Stimulated activated CD8-positive, alpha-beta memory T cell treated with anti-CD3 and anti-CD28 coated beads, Interleukin-12 subunit alpha, Interleukin-12 subunit beta, amount 100 ng/mL, for 24 hours (primary cell): Measurements from ENCODE around the gene PLXNA3.
A peak's percentile ranks its signal among the peaks of the same experiment; 100 is the strongest.
"Not testable (repeated sequence)": the region's sequence is repeated elsewhere in the genome, so short reads cannot be mapped to it uniquely, and the experiment has no call there.

Source experiments
- DNase-seq: peaks from one replicate; pipeline ENCODE4 v3.0.0-alpha.2; 2020; ENCODE audit errors: extremely low read depth

The PLXNA3 gene

DNA sequence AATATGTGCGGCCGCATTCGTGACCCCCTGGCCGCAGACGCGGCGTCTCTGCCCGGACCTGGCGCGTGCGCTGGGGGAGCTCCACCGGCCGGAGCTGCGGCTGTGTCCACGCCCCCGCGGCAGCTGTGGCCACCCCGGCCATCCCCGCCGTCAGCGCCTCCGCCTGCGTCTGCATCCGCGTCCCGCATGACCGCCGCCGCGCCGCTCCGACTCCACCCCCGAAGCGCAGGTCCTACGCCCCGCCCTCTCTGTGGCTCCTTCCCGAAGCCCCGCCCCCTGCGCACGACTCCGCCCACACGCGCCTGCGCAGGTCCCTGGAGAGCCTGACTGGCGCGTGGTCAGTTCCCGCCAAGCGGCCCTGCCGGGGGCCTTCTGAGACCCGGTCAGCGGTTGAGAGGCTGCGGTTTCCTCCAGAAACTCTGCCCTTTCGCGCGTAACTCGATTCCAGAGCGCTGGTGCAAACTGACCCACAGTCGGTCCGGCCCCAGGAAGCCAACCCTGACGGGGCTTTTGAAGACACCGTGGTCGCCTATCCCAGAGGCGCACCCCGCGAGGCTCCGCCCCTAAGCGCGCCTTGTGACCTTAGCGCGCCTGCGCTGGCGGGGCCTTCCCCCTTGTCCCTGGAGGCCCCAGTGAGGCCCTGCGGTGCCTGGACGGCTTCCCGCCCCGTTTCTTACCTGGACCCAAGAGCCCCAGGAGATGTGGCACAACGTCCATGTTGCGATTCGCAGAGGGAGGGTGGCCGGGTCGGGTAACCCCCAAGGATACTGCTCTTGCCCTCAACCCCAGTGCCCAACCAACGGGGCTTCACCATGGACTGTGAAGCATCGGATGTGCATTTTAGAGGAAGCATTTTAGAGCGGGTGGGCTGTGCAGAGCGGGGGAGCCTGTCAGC lies 20.9 kb downstream of the PLXNA3 start, which contains the start of gene LAGE3:
Gene LAGE3, minus strand, starts transcription at position 554 of the 895 bp plus-strand sequence. Its CDS starts 366 bp downstream, at position 188.
- DNase-seq: peak; percentile 73

DNA sequence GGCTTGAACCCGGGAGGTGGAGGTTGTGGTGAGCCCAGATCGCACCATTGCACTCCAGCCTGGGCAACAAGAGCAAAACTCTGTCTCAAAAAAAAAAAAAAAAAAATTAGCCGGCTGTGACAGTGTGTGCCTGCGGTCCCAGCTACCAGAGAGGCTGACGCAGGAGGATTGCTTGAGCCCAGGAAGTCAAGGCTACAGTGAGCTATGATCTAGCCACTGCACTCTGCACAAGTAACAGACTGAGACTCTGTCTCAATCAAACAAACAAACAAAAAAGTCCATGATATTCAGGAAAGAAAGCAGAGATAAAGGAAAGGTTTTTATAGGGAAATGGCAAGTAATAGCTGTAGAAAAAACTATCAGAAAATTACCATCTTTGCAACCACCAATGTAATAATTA lies 23.1 kb downstream of the PLXNA3 start:
- no peak for DNase-seq

DNA sequence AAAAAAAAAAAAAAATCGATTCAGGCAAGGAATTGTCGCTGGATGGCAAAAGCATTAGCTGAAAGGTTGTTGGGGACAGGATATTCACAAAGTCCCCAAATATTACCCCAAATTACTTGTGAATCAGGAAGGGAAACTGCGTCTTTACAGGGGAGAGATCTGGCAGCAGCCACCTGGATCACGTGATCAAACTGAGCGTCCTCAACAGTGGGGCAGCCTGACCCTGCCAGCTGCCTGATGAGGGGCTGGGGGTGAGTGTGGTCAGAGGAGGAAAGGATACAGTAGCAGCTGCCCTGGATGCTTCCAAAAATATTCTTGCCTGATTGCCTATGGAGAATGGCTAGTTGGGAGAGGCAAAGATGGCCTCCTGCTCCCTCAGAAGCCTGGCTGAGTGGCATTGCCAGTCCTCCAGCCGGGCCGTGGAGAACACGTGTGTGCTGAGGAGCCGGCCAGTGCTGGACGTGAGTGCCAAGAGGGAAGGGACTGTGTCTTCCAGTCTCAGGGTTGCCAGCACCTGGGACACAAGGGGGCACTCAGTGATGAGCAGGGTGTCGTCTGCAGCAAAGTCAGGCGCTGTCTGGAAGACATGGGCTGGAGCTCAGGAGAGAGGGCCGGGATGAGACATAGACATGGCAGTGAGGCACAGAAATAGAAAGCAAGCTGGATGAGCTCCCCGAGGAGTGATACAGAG lies 24.0 kb downstream of the PLXNA3 start:
- DNase-seq: no peak

DNA sequence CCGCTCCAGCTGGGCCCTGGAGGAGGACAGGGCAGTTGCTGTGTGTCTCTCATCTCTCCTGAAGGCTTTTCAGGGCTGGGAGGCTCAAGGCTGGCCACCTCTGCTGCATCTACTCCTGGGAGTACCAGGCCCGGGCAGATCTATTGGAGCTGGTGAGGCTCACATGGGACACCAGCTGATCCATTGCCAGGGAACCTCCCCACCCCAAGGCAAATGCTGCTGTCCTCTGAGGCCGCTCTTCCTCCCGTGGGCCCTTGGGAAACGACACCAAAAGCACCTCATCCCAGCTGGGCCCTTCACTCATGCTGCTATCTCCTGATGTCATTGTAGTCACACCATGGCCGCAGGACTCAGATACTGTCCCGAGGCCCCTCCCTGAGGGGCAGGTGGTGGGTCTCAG lies 24.7 kb downstream of the PLXNA3 start:
- no peak for DNase-seq

DNA sequence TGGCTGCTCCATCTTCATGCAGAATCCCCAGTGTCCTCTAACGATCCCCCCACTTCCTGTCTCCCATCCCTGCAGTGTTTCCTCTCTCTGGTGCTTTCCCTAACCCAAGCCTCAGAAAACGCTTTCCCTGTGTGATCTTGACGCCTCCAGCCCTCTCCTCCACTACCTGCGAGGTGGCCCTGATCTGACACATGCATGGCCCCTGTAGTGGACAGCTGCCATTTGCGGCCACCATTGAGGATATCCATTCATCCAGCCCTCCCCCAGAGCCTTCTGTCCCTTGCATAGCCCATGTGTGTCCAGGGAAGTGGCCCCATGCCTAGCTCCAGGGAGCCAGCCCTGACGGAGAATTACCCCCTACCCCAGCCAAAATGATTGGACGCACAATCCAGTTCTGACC lies 25.2 kb downstream of the PLXNA3 start:
- no peak for DNase-seq

DNA sequence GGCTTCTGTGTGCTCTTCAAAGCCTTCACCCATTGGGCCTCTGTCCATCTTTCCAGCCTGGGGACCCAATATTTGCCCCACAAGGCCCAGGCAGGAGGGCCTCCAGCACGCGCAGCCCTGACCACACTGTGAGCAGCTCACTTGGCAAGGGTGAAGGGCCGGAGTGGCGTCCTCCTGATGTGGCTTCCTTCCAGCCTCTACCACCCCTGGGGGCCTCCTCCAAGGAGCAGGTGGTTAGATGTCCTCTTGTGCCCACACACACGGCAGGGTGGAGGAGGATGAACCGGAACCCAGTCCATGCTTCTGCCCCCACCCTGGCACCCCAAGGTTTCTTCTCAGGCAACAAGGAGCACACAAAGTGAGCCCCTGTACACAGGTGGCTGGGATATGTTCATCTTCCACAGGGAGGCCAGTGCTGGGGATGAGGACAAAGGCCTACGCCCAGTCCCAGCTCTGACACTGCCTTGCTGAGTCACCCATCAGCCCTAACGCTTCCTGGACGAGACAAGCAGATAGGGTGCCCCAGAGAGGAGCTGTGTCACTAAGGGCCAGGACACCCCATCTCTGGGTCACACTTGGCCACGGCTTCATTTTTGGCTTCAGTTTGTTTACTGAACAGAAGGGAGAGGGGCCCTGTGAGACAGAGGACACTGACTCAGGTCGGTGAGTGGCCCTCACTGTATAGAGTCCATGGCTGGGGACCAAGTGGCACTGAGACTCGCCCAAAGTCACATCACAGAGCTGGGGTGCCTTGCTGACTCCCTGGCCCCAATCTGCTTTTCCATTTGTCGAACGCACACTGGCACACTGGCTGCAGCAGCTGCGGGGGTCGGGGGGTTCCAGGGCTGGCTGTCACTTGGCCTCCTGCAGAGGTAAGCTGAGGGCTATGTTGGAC lies 26.4 kb downstream of the PLXNA3 start:
- no peak for DNase-seq

DNA sequence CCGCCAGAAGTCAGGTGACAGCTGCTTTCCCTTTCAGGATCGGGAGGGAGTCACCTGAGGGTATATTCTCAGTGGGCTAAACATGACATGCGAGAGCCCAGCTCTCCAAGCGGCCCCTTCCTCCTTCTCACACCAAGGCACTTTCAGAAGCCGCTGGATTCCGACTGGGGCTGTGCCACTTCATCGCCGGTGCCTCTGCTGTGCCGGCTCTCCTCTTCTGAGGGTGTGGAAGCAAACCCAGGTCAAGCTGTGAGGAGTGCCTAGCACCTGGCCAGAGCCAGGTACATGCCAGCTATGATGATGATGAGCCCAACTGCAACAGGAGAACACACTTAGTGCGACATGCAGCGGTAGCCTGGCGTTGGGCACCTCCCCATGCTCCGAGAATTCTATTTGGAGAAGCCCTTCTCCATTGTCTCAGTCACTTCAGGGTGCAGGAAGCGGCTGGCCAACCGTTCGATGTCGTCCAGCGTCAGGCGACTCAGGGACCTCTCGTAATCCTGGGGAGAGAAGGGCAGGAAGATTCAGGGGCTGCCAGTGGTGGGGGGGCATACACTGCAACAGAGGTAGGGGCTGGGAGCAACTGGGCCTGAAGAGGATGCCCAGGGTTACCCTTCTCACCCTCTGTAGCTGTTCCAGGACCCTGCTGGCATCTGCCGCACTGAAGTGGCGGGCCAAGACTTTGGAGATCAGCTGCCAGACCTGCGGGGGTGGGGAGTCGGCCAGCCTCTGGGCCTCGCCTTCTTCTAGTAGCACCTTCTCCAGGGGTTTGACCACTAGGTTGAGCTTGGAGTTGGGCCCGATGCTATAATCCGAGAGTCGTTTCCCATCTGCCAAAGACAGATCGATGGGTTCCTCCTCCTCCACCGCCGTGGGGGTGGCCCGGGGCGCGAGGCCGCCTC lies 27.3 kb downstream of the PLXNA3 start:
- no peak for DNase-seq

DNA sequence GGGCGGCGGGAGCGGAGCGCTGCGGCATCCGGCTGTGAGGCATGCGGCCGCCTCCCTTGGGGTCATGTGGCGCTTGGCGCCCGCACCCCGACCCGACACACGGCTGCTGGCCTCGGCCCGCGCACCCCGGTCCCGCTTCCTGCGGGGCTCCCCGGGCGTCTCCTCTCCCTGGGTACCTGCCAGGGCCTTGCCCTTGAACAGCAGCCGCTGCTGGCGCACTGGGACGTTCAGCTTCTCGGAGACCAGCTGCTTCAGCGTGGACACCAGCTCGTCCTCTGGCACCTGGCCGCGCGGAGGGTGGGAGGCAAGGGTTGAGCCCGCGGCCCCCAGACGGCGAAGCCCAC lies 27.9 kb downstream of the PLXNA3 start:
- DNase-seq: no peak

DNA sequence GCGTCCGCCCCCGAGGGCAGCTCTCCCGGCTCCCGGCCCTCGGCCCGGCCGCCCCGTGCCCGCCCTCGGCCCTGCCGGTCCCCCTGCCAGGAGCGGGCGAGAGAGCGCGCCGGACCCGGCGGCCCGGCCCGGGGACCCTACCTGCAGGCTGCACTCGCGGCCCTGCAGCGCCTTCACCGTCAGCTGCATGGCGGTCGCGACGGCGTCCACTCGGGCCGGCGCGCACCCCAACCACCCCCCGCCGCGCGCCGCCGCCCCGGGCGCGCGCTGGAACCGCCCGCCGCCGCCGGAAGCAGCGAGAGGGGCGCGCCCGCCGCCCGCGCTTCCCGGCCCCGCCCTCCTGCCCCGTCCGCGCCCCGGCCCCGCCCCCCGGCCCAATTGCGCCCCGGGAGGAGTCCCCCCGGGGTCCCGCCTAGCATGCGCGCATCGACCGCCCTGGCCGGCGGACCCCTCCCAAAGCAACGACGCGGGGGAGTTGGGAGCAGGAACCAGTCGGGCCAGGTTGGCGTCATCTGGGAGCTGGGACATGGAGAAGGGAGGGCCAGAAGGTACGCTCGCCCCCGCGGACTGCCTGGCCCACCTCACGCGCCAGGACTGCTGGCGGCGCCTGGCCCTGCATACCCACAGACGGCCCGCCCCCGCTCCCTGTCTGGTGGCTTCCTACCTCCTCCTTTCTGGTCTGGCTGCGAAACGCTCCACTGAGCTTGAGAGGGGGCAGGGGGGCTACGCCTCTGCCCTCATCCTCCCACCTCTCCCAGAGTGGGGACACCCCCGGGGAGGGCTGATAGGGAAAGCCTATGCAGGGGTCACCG lies 28.5 kb downstream of the PLXNA3 start, which contains the start of gene UBL4A:
Gene UBL4A, minus strand, starts transcription at position 220 of the 812 bp plus-strand sequence. Its CDS starts 31 bp downstream, at position 189.
- no peak for DNase-seq

DNA sequence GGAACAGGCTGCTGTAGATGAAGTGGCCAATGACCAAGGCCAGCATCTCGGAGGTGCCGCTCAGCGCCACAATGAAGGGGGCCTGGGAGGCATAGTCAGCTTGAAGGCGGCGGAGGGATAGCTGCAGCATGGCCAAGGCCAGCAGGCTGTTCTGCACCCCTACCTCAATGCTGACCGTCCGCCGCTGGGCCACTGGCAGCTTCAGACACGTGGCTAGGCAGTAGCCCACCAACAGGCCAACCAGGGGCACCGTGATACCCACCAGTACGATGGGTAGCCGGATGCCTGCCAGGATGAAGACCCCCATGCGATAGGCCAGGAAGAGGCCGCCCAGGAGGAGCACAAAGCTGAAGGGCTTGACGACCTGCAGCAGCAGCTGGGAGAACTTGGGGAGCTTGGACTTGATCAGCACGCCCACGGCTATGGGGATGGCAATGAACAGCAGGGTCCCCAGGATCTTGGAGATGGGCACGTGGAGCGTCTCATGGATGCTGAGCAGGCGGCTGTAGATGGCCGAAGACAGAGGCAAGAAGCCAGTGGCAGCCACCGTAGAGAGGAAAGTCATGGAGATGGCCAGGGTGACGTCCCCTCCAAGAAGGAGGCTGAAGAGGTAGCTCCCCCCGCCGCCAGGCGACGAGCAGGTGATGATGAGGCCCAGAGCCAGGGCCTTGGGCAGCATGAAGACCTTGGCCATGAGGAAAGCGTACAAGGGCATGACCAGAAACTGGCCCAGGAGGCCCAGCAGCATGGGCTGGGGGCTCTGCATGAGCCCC lies 29.6 kb downstream of the PLXNA3 start:
- DNase-seq: no peak

DNA sequence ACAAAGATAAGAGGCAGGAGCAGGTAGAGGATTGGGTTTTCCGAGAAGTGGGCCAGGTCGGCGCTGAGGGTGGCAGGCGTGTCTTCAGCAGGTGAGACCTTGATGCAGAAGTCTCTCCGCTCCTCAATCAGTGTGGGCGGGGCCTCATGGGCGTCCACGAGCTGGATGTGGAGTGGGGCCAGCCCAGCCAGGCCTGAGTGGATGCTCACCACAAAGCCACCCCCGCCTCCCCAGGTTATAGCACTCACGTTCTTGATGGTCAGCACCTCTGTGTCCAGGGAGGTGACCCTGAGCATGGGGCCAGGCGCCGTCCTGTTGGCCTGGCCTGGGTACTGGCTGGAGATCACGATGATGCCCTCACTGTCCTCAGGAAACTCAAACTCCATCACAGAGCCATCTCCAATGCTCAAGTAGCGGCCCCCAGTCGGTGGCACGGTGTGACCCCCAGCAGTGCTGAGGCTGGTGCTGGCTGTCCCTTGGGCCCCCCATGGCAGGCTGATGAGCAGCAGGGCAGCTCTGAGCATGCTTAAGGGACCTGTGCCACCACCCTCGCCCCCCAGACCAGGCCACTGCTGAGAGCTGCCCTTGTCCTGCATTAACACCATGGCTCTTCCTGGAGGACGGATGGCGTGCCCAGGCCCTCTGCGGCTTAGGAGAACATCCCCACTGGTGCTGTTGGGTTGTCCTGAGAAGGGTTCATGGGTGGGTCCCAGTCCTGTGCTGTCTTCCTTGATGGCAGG lies 30.4 kb downstream of the PLXNA3 start:
- no peak for DNase-seq

DNA sequence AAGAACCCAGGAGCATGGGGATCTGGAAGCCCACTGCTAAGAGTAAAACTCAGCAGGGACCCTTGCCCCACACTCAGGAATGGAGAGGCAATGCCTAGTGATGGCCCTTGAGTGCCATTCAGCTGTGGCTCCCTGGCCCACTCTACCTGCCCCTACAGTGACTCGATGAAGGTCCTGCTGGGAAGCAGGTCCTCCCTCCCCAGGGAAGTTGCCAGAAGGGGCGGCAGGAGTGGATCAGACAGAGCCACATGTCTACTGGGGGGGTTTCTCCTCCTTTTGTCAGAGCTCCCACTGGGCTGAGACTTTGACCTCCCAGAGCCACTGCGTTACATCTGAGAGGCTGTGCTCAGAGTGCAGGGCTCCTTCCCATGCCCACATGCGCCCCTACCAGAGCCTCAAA lies 31.1 kb downstream of the PLXNA3 start:
- DNase-seq: no peak

DNA sequence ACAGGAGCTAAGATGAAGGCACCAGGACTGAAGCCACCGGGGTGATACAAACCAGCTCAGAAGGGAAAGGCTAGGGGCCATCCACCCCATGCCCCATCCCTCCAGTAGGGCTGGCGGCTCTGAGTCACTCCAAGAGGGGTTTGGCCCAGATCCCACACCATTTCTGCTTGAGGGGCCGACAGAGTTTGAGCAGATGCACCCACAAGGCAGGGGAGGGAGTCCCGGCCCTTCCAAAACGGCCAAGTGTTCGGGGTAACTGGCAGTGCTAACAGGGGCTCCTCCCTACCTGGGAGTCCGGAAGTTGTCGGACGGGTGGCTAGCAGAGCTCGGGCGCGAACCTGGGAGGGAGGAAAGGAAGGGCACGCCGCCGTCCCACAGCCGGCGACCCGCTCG lies 31.9 kb downstream of the PLXNA3 start:
- no peak for DNase-seq

DNA sequence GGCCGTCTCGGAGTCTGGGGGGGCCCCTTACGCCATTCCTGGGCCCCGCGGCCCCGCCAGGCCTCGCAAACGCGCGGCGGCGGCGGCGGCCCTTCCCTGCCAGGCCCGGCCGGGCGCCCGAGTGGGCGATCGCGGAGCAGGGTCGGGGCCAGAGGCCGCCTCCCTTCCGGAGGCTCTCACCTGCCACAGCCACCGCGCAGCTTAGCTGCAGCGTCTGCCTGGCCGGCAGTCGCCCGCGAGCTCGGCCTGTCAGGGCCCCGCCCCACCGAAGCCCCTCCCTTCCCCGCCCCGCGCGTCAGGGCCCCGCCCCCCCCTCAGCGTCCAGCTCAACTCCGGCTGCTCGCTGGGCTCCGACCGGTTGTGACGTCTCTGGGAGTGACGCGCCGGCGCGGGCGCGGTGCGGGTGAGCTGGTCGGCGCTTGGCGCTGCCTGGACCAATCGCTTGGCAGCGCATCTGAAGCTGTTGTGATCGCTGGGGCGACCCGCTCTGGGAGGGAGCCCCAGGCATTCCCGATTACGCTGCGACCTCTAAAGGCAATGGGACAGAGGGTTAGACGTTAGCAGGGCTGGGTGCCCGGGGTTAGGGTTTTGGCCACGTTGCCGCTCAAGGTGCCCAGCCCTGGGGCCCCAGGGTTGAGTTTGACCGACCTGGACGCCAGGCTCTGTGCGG lies 32.5 kb downstream of the PLXNA3 start, which contains the start of gene SLC10A3:
Gene SLC10A3, minus strand, starts transcription at position 216 of the 670 bp plus-strand sequence. CDS start 1,689 bp downstream, outside the sequence.
- peak; percentile 69 for DNase-seq

DNA sequence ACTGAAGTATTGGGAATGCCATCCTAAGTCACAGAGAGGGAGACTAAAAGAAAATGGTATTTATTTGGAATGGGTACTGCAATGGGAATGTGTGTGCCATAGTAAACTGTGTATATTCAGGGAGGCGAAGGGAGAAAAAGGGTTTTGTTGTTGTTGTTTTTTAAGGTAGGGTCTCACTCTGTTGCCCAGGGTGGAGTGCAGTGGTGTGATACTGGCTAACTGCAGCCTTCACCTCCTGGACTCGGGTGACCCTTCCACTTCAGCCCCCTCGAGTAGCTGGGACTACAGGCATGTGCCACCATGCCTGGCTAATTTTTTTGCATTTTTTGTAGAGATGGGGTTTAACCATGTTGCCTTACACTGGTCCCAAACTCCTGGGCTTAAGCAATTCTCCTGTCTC lies 36.6 kb downstream of the PLXNA3 start:
- no peak for DNase-seq

DNA sequence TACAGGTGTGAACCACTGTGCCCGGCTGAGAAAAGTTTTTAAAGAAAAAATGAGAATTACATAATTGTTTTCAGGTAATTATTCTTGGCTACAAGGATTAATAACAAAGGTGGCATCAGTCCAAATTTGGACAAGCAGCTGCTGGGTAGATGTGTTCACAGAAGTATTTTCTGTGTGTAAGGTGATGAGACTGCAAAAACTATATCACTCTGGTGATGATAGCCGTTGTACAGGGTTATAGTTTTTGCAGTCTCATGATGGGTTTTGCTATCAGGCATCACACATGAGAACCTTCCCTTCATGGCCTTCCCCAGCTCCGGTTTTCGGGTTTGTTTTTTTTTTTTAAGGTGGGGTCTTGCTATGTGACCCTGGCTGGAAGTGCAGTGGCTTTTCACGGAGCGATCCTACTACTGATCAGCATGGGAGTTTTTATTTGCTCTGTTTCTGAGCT lies 37.4 kb downstream of the PLXNA3 start:
- DNase-seq: no peak

DNA sequence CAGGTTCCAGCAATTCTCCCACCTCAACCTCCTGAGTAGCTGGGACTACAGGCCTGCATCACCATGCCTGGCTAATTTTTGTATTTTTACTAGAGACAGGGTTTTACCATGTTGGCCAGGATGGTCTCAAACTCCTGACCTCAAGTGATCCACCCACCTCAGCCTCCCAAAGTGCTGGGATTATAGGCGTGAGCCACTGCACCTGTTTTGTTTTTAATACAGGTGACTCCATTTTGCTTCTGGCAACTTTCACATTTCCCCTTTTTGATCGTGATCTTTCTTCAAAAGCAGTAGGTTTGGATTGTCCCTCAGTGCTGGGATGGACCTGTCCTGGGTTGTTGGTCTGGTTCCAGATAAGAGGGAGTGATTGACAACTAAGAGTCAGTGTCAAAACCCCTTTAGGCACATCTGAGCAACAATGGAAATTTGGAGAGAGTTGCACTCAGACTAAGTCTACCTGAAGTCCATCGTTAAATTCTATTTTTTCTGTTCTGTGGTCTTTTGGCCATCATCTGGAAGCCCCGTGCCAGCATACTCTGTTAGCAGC lies 38.6 kb downstream of the PLXNA3 start:
- not testable (repeated sequence) for DNase-seq
